Heart left ventricle (tissue), 16 donors: ENCODE data around the gene MTPN. TPM values are rescaled to one million over a fixed set of nuclear protein-coding genes. Genes with fewer than 3 reads are reported as not detected.
A peak's percentile ranks its signal among the peaks of the same experiment; 100 is the strongest.

Source experiments
- ATAC-seq, 4 donors: fragments of 200-7000 bp; cut with Tn5 transposase; one replicate each; pipeline ENCODE4 v1.9.1; 2020 to 2022; ENCODE audit warnings: moderate library complexity in 4 of 4, mild to moderate bottlenecking in 3 of 4, moderate number of reproducible peaks in 1 of 4
- DNase-seq, 5 donors: peaks; one replicate each; pipeline ENCODE4 v3.0.0-alpha.2; 2020
- H3K27ac ChIP-seq, 12 donors: fragments of 200-600 bp; sonication (generic) in 4 of 12; one replicate each; pipeline versions ENCODE4 v1.5.0 to v1.8.0; 2016 to 2022; ENCODE audit warnings: mild to moderate bottlenecking in 2 of 12
- H3K27me3 ChIP-seq, 9 donors: fragments of 200-600 bp; sonication (generic) in 2 of 9; one replicate each; pipeline versions ENCODE4 v1.5.1 to v1.8.0; 2016 to 2022; ENCODE audit warnings: mild to moderate bottlenecking in 3 of 9
- H3K36me3 ChIP-seq, 9 donors: fragments of 200-600 bp; sonication (generic) in 2 of 9; one replicate each; pipeline versions ENCODE4 v1.5.0 to v1.8.0; 2018 to 2022; ENCODE audit warnings: mild to moderate bottlenecking in 2 of 9
- H3K4me1 ChIP-seq, 12 donors: fragments of 200-600 bp; sonication (generic) in 4 of 12; one replicate each; pipeline versions ENCODE4 v1.5.0 to v1.8.0; 2016 to 2022; ENCODE audit warnings: mild to moderate bottlenecking in 3 of 12
- H3K4me3 ChIP-seq, 12 donors: fragments of 200-600 bp; sonication (generic) in 4 of 12; one replicate each; pipeline versions ENCODE4 v1.5.0 to v1.8.0; 2017 to 2022; ENCODE audit warnings: mild to moderate bottlenecking in 9 of 12, moderate library complexity in 4 of 12
- H3K9me3 ChIP-seq, 12 donors: fragments of 200-600 bp; sonication (generic) in 4 of 12; one replicate each; pipeline versions ENCODE4 v1.5.0 to v1.8.0; 2016 to 2022; ENCODE audit warnings: mild to moderate bottlenecking in 1 of 12
- POLR2A ChIP-seq, 2 donors: fragments of 450-650 bp; IDR thresholded peaks; one replicate each; pipeline ENCODE4 v1.6.1; 2017; ENCODE audit warnings: antibody characterized with exemption in 2 of 2, mild to moderate bottlenecking in 2 of 2, moderate library complexity in 2 of 2
- WGBS, 4 donors: extraction: QIAGEN DNeasy Blood & Tissue Kit in 2 of 4; methylation state at CpG; one replicate each; pipeline versions ENCODE4 v1.1.5 to v1.1.7; 2013 to 2018; 5-methylcytosine and 5-hydroxymethylcytosine counted together
- intact Hi-C, 10 donors: fragments of 100-400 bp; cut with DNase I; formaldehyde crosslinking; loops; one replicate each; pipeline versions ENCODE4 v1.11.1 to v1.14.2; 2022
- polyA plus RNA-seq, 2 donors: library from polyadenylated mRNA; stranded (reverse); fragments of 200-250 nt; gene quantifications; one replicate each; pipeline ENCODE4 v1.2.3, GENCODE V29; 2013
- total RNA-seq, 9 donors: library from RNA; depleted of rRNA in 2 of 9; stranded (reverse); fragments of >200 nt in 2 of 9; fragmentation: NEBNext Ultra II Directional in 3 of 9; extraction: Animal tissue kit (Norgen Biotek cat#: 25700) in 3 of 9; gene quantifications; one replicate each; pipeline versions ENCODE4 v1.1.0 to v1.2.4, GENCODE V29; 2016 to 2023
- TF ChIP-seq, protein P1 (sequence below), 12 donors: fragments of 200-600 bp; sonication (generic) in 4 of 12; IDR thresholded peaks; one replicate each; pipeline versions ENCODE4 v1.5.0 to v1.8.0; 2018 to 2022; ENCODE audit warnings: antibody characterized with exemption in 12 of 12, mild to moderate bottlenecking in 5 of 12
- donor health status: ischemic (EF 13 %, LVEDD 7.1; RV severe dilation, severe dysfunction).
- donor health status: healthy with polysubstance abuse.
- donor health status: DM: no; HTN: yes; CAD: no.
- donor health status: DM: no; HTN: no; CAD: no.
- donor health status: ischemic (EF 25% LVEDD 6.9; RV normal size, moderate dysfunction).
- donor health status: ischemic (EF 25% LVEDD 5.7; RV mildly dilated, moderate dysfunction).
- donor health status: healthy.
- donor health status: DM: yes; HTN: yes; CAD: no.
- donor health status: ischemic (EF 35%, LVEDD 5.7; RV mildly dilated, moderate dysfunction).
- donor health status: nonischemic (EF 11% LVEDD 7.7; RV severe dilation, severe dysfunction).
- donor health status: DM: yes; HTN: yes; CAD: no.
- donor health status: PGD.
- donor health status: ischemic (EF 29% LVEDD 5.4; RV normal size, mild dysfunction).
- donor health status: nonischemic (EF 23%, LVEDD 6.1; RV moderate dilation, normal function).

Gene MTPN
- total and polyA plus RNA-seq, 11 donors = 22.1 to 130 (median 90.4) TPM

DNA sequence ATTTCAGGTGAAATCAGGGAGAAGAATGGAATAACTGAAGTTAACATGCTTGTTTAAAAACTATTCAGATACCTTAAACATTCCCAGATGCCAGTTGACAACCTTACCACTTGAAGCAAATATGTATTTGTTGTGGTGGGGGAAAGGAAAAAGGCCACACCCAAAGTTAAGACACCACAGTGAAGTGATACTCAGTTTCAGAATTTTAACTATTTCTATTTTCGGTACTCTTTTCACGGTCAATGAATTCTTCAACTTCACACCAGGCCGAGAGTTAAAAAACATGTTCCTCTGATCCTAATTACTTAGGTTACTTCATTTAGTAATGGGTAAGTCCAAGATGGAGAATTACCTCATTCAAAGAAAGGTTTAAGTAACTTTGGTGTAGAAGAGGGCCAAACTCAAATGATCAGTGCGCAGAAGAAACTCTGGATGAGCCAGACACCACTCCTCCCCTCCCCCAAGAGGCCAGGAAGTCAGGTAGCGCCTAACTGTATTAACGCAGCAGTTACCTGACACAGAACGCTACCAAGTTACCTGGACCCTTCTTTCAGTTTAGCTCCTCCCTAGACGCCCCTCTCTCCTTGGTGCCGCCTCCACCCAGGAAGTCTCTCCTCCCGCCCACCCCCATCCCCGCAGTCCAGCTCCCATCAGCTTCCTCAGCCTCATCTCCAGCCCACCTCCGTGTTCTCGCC, 700 bp downstream of the MTPN start:
- DNase-seq (peak in 1 of 5 donors; percentile 16), ATAC-seq (peak in 1 of 4 donors; percentile 16)
- Histone ChIP-seq H3K27ac (peak overlapping the region; percentile 56 to 94 (median 87)), H3K4me3 (peak overlapping the region; percentile 70 to 98 (median 92)), H3K36me3 (peaks cover 0 to 15% (median 3%) of the 10 kb centered on the region in 9 donors), H3K4me1 (peaks cover 6 to 77% (median 50%) of the 10 kb centered on the region in 12 donors), H3K27me3 (no peaks in the 10 kb centered on the region), H3K9me3 (no peaks in the 10 kb centered on the region)
- no peak for TF ChIP-seq POLR2A (IDR thresholded peaks at IDR 0.05)
- TF ChIP-seq, protein P1, sequence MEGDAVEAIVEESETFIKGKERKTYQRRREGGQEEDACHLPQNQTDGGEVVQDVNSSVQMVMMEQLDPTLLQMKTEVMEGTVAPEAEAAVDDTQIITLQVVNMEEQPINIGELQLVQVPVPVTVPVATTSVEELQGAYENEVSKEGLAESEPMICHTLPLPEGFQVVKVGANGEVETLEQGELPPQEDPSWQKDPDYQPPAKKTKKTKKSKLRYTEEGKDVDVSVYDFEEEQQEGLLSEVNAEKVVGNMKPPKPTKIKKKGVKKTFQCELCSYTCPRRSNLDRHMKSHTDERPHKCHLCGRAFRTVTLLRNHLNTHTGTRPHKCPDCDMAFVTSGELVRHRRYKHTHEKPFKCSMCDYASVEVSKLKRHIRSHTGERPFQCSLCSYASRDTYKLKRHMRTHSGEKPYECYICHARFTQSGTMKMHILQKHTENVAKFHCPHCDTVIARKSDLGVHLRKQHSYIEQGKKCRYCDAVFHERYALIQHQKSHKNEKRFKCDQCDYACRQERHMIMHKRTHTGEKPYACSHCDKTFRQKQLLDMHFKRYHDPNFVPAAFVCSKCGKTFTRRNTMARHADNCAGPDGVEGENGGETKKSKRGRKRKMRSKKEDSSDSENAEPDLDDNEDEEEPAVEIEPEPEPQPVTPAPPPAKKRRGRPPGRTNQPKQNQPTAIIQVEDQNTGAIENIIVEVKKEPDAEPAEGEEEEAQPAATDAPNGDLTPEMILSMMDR (IDR thresholded peaks at IDR 0.05) = no peak
- 3 to 6% (median 4%) methylated on average over 13 of the region's 13 CpGs for WGBS, 4 donors
- intact Hi-C loops = loop anchor here in 4 of 10 donors (1.0 to 10.0 kb wide), 3 partner anchors 312 to 314 kb away; partner anchors contain the start of gene STMP1 (in 4 of the 4)

DNA sequence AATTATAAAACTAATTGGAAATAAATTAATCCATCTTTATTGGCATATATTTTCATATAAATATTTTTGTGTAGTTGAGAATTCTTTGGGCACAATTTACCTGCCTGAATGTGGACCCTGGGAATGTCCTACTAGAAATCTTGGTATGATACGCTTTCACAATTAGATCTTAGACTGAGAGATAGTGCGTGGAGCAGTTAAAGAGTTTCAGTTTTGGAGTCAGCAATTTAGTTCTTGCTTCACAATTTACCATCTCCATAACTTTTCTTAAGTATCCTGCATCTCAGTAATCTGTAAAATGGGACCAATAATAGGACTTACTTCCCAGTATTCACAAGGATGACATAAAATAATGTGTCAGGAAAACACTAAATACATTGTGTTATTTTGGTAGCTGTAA, 2.0 kb downstream of the MTPN start:
- WGBS, 4 donors = 86 to 91% (median 88%) methylated on average over 2 of the region's 2 CpGs
- intact Hi-C loops = loop anchor here in 3 of 10 donors (5.0 to 10.0 kb wide), 2 partner anchors 310 to 313 kb away; partner anchors contain the start of gene STMP1 (in 3 of the 3)
- Histone ChIP-seq H3K27me3 (no peaks in the 10 kb centered on the region), H3K27ac (peak overlapping the region in 1 of 12 donors; percentile 94), H3K4me3 (peak overlapping the region in 4 of 12 donors; percentile 92 to 96 (median 92)), H3K9me3 (no peaks in the 10 kb centered on the region), H3K4me1 (peaks cover 6 to 77% (median 47%) of the 10 kb centered on the region in 12 donors), H3K36me3 (peaks cover 0 to 25% (median 7%) of the 10 kb centered on the region in 9 donors)
- TF ChIP-seq POLR2A (IDR thresholded peaks at IDR 0.05) = no peak
- TF ChIP-seq, protein P1 (IDR thresholded peaks at IDR 0.05) = no peak
- DNase-seq = no peak
- no peak for ATAC-seq

DNA sequence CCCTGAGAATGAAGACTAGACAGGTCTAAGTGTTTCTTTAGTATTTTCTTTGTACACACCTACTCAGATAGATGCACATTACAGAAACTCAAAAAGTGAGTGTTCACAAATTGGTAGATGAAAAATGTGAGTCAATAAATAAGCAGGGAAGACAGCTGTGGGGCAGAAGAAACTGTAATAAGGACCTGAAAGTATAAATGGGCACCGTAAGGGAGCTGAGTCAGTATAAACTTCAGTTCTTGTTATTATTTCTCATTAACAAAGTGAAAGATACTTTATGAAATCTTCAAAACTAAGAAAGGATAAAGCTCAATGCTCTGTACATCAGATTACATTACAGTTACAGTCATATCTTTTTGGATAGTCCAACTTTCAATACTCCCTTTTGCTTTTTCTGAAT, 2.5 kb downstream of the MTPN start:
- H3K4me3 ChIP-seq = peak overlapping the region in 1 of 12 donors; percentile 93
- peaks cover 6 to 77% (median 43%) of the 10 kb centered on the region in 12 donors for H3K4me1 ChIP-seq
- no peak for DNase-seq
- H3K9me3 ChIP-seq = no peaks in the 10 kb centered on the region
- TF ChIP-seq POLR2A (IDR thresholded peaks at IDR 0.05) = no peak
- TF ChIP-seq, protein P1 (IDR thresholded peaks at IDR 0.05) = no peak
- peaks cover 0 to 30% (median 7%) of the 10 kb centered on the region in 9 donors for H3K36me3 ChIP-seq
- no peaks in the 10 kb centered on the region for H3K27me3 ChIP-seq
- no peak for ATAC-seq
- no peak overlapping the region for H3K27ac ChIP-seq
- 78 to 80% (median 78%) methylated on average over 1 of the region's 1 CpG for WGBS, 4 donors
- intact Hi-C loops = loop anchor here in 3 of 10 donors (5.0 to 10.0 kb wide), 2 partner anchors 310 to 312 kb away; partner anchors contain the start of gene STMP1 (in 3 of the 3)

DNA sequence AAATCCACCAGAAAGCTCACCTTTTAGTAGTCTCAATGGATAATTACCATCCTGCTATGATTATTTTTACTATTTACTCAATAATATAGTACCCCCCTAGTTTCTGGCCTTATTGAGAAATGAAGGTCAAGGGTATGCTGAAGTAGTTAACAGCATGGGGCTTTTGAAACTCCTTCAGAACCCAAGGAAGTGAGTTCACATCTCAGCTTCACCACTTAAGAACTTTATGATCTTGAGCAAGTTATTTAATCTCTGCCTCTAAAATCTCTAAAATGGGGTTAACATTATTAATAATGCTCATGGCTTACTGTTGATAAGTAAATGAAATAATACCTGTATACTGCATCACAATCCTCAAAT, 5.8 kb downstream of the MTPN start:
- intact Hi-C loops = loop anchor here in 2 of 10 donors (10.0 kb wide), 1 partner anchor 307 kb away; the partner anchor contains the start of gene STMP1 (in 2 of the 2)
- Histone ChIP-seq H3K36me3 (peaks cover 0 to 32% (median 7%) of the 10 kb centered on the region in 9 donors), H3K9me3 (no peaks in the 10 kb centered on the region), H3K27me3 (no peaks in the 10 kb centered on the region), H3K4me1 (peaks cover 6 to 83% (median 35%) of the 10 kb centered on the region in 12 donors), H3K4me3 (no peak overlapping the region), H3K27ac (peak overlapping the region in 1 of 12 donors; percentile 70)
- TF ChIP-seq, protein P1 (IDR thresholded peaks at IDR 0.05) = no peak
- no peak for TF ChIP-seq POLR2A (IDR thresholded peaks at IDR 0.05)
- ATAC-seq (no peak), DNase-seq (no peak)
